OCI-LY1 (cell line): Measurements from ENCODE around the gene WWOX.

ENCODE experiments used
- H2AFZ ChIP-seq: fragments of 200-600 bp; sonication (generic), shearing (Covaris generic); 2 replicates; pipeline ENCODE4 v1.6.0; 2014; ENCODE audit warnings: antibody characterized with exemption, mild to moderate bottlenecking, low read length
- H3F3A ChIP-seq: fragments of 200-600 bp; sonication (generic), shearing (Covaris generic); 2 replicates; pipeline ENCODE4 v1.6.0; 2014; ENCODE audit warnings: mild to moderate bottlenecking, antibody characterized with exemption, low read length, moderate library complexity; ENCODE audit not compliant: insufficient read depth
- H3K27ac ChIP-seq: fragments of 200-600 bp; sonication (generic); 2 replicates; pipeline ENCODE4 v1.5.1; 2014; ENCODE audit warnings: low read length, mixed run types, mild to moderate bottlenecking, low read depth; ENCODE audit not compliant: poor library complexity, severe bottlenecking
- H3K27me3 ChIP-seq: fragments of 200-600 bp; sonication (generic); 2 replicates; pipeline ENCODE4 v1.6.0; 2014; ENCODE audit warnings: antibody characterized with exemption, mild to moderate bottlenecking, low read length, moderate library complexity; ENCODE audit not compliant: insufficient read depth
- H3K36me3 ChIP-seq: fragments of 200-600 bp; sonication (generic); 2 replicates; pipeline ENCODE4 v1.6.1; 2014; ENCODE audit warnings: mild to moderate bottlenecking, antibody characterized with exemption, low read length, moderate library complexity, mixed read lengths; ENCODE audit not compliant: insufficient read depth
- H3K4me1 ChIP-seq: fragments of 200-600 bp; sonication (generic); 2 replicates; pipeline ENCODE4 v1.5.1; 2014; ENCODE audit warnings: mild to moderate bottlenecking, low read length, moderate library complexity; ENCODE audit not compliant: insufficient read depth, severe bottlenecking
- H3K4me2 ChIP-seq: fragments of 200-600 bp; sonication (generic), shearing (Covaris generic); 2 replicates; pipeline ENCODE4 v1.6.1; 2014; ENCODE audit warnings: low read length
- H3K4me3 ChIP-seq: fragments of 200-600 bp; sonication (generic); 2 replicates; pipeline ENCODE4 v1.5.1; 2014; ENCODE audit warnings: low read length, low read depth, mild to moderate bottlenecking, mixed read lengths; ENCODE audit not compliant: poor library complexity, severe bottlenecking
- H3K79me2 ChIP-seq: fragments of 200-600 bp; shearing (Covaris generic); 2 replicates; pipeline ENCODE4 v1.6.1; 2016; ENCODE audit warnings: mixed run types, low read length, mixed read lengths; ENCODE audit not compliant: insufficient read depth
- H3K9ac ChIP-seq: fragments of 200-600 bp; sonication (generic), shearing (Covaris generic); 2 replicates; pipeline ENCODE4 v1.6.1; 2014; ENCODE audit warnings: mild to moderate bottlenecking, low read length, mixed read lengths
- H3K9me2 ChIP-seq: fragments of 200-600 bp; sonication (generic), shearing (Covaris generic); 2 replicates; pipeline ENCODE4 v1.6.1; 2014; ENCODE audit warnings: low read depth, mild to moderate bottlenecking, low read length, mixed read lengths
- H3K9me3 ChIP-seq: fragments of 200-600 bp; shearing (Covaris generic); 2 replicates; pipeline ENCODE4 v1.6.1; 2014; ENCODE audit warnings: low read length, mixed read lengths
- H4K20me1 ChIP-seq: fragments of 200-600 bp; sonication (generic), shearing (Covaris generic); 2 replicates; pipeline ENCODE4 v1.6.0; 2016; ENCODE audit warnings: mild to moderate bottlenecking, low read length; ENCODE audit not compliant: insufficient read depth
- CTCF ChIP-seq: fragments of 200-600 bp; sonication (generic), shearing (Covaris generic); IDR thresholded peaks from 2 replicates; pipeline ENCODE4 v1.5.1; 2017; ENCODE audit warnings: mild to moderate bottlenecking, antibody characterized with exemption, low read length, moderate library complexity, mixed read lengths
- EZH2 ChIP-seq: fragments of 200-600 bp; sonication (generic), shearing (Covaris generic); IDR thresholded peaks from 2 replicates; pipeline ENCODE4 v1.8.0; 2017; ENCODE audit warnings: borderline replicate concordance, mixed run types, mild to moderate bottlenecking, antibody characterized with exemption, low read length, moderate library complexity, mixed read lengths

Gene WWOX

GRCh38 chr16:78200623-78201096, 101.2 kb downstream of the WWOX start:
- H3K27ac ChIP-seq, result no peak overlapping the region
- H3K27me3 ChIP-seq, result no peaks in the 10 kb centered on the region
- no peak for TF ChIP-seq EZH2
- TF ChIP-seq CTCF, result no peak
- no peak overlapping the region for H2AFZ ChIP-seq
- H3K79me2 ChIP-seq, result no peaks in the 10 kb centered on the region
- no peaks in the 10 kb centered on the region for H3K9me3 ChIP-seq
- H3K9me2 ChIP-seq, result no peaks in the 10 kb centered on the region
- no peaks in the 10 kb centered on the region for H3K36me3 ChIP-seq
- no peak overlapping the region for H3K4me3 ChIP-seq
- no peaks in the 10 kb centered on the region for H4K20me1 ChIP-seq
- no peak overlapping the region for H3K9ac ChIP-seq
- no peak overlapping the region for H3K4me2 ChIP-seq
- no peaks in the 10 kb centered on the region for H3F3A ChIP-seq
- no peaks in the 10 kb centered on the region for H3K4me1 ChIP-seq

- Histone ChIP-seq H3K4me1 (no peaks in the 10 kb centered on the region), H3K27me3 (no peaks in the 10 kb centered on the region), H3K9ac (no peak overlapping the region), H3K36me3 (no peaks in the 10 kb centered on the region), H3K79me2 (no peaks in the 10 kb centered on the region), H3K4me2 (no peak overlapping the region), H3K9me3 (no peaks in the 10 kb centered on the region), H3K4me3 (no peak overlapping the region), H4K20me1 (no peaks in the 10 kb centered on the region), H3K27ac (no peak overlapping the region), H3K9me2 (no peaks in the 10 kb centered on the region), H2AFZ (no peak overlapping the region), H3F3A (no peaks in the 10 kb centered on the region)
- no peak for TF ChIP-seq EZH2
- no peak for TF ChIP-seq CTCF
Observed at GRCh38 chr16:78205506-78205905, 106.1 kb downstream of the WWOX start.

GRCh38 chr16:78206623-78207223, 107.3 kb downstream of the WWOX start:
- no peaks in the 10 kb centered on the region for H3K79me2 ChIP-seq
- H3K4me1 ChIP-seq, result no peaks in the 10 kb centered on the region
- no peaks in the 10 kb centered on the region for H3K27me3 ChIP-seq
- no peak overlapping the region for H3K27ac ChIP-seq
- H3K9me3 ChIP-seq, result no peaks in the 10 kb centered on the region
- H4K20me1 ChIP-seq, result no peaks in the 10 kb centered on the region
- no peaks in the 10 kb centered on the region for H3F3A ChIP-seq
- H3K9me2 ChIP-seq, result no peaks in the 10 kb centered on the region
- TF ChIP-seq CTCF (no peak), EZH2 (no peak)
- no peak overlapping the region for H2AFZ ChIP-seq
- H3K4me3 ChIP-seq, result no peak overlapping the region
- no peak overlapping the region for H3K9ac ChIP-seq
- no peak overlapping the region for H3K4me2 ChIP-seq
- no peaks in the 10 kb centered on the region for H3K36me3 ChIP-seq
